Measurements from ENCODE around the gene NLRP1. TPM values are rescaled to one million over a fixed set of nuclear protein-coding genes. Genes with fewer than 3 reads are reported as not detected.

Gene NLRP1
- total RNA-seq, 1 donor from 2014 or later: 33.2 TPM

GRCh38 chr17:5532581-5532980 lies 51.7 kb downstream of the NLRP1 start:
- peaks cover 63% of the 10 kb centered on the region for H3K36me3 ChIP-seq
- TF ChIP-seq, protein P1, sequence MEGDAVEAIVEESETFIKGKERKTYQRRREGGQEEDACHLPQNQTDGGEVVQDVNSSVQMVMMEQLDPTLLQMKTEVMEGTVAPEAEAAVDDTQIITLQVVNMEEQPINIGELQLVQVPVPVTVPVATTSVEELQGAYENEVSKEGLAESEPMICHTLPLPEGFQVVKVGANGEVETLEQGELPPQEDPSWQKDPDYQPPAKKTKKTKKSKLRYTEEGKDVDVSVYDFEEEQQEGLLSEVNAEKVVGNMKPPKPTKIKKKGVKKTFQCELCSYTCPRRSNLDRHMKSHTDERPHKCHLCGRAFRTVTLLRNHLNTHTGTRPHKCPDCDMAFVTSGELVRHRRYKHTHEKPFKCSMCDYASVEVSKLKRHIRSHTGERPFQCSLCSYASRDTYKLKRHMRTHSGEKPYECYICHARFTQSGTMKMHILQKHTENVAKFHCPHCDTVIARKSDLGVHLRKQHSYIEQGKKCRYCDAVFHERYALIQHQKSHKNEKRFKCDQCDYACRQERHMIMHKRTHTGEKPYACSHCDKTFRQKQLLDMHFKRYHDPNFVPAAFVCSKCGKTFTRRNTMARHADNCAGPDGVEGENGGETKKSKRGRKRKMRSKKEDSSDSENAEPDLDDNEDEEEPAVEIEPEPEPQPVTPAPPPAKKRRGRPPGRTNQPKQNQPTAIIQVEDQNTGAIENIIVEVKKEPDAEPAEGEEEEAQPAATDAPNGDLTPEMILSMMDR (IDR thresholded peaks at IDR 0.05): no peak

DNA sequence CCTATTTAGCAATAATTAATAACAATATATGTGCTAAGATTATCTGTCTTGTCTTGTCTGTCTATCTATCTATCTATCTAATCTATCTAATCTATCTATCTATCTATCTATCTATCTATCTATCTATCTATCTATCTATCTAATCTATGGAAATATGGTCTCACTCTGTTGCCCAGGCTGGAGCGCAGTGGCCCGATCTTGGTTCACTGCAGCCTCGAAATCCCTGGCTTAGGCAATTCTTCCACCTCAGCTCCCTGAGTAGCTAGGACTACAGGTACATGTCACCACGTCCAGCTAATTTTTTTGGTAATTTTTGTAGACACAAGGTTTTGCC lies 53.3 kb downstream of the NLRP1 start:
- TF ChIP-seq, protein P1 (IDR thresholded peaks at IDR 0.05): no peak
- intact Hi-C loops (cut with DNase I): no loop called here
- no peak for ATAC-seq
- Histone ChIP-seq H3K9me3 (no peaks in the 10 kb centered on the region), H3K27me3 (no peaks in the 10 kb centered on the region), H3K36me3 (peaks cover 58% of the 10 kb centered on the region), H3K4me3 (no peak overlapping the region), H3K27ac (no peak overlapping the region), H3K4me1 (no peaks in the 10 kb centered on the region)
- peak; percentile 13 for DNase-seq

More at GRCh38 chr17:5532581-5532980, 51.7 kb downstream of the NLRP1 start:
- intact Hi-C loops (cut with DNase I): no loop called here
- ATAC-seq: no peak
- DNase-seq: no peak
- H3K27ac ChIP-seq: no peak overlapping the region
- H3K27me3 ChIP-seq: no peaks in the 10 kb centered on the region
- no peak overlapping the region for H3K4me3 ChIP-seq
- no peaks in the 10 kb centered on the region for H3K9me3 ChIP-seq
- H3K4me1 ChIP-seq: no peaks in the 10 kb centered on the region

DNA sequence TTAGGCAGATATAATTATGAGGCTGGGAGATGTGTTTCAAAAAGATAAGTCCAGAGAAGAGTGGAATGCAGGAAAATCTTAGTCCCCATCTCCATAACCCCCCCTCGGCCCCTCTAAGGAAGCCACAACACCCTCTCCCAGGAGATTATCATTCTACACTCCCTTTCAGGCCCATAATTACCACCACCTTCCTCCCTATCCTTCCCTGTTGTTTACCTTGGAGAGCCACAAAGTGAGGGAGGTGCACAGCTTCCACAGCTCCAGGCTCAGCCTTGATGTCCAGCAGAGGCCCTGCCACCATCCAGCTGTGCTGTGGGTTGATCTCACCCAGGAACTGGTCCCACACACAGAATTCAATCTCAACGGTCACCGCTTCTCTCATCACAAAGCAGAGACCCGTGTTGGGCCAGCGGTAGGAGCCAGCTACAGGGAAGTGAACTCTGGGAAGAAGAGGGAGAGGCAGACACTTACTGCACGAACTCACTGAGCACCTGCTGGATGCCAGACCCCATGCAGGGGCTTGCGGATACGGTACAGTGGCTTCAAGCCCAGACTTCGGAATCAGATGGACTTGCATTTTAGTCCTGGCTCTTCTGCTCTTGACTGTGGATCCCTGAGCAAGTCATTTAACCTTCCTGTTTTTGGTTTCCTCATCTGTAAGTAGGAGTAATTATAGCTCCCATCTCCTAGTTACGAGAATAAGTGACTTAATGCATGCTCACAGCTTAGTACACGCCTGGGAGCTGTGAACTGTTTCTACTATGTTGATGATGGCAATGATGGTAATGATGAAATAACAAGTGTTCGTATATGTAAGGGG lies 53.8 kb downstream of the NLRP1 start:
- H3K27me3 ChIP-seq: no peaks in the 10 kb centered on the region
- peaks cover 61% of the 10 kb centered on the region for H3K36me3 ChIP-seq
- H3K9me3 ChIP-seq: no peaks in the 10 kb centered on the region
- TF ChIP-seq, protein P1 (IDR thresholded peaks at IDR 0.05): no peak
- peak; percentile 35 for DNase-seq
- no peak overlapping the region for H3K4me3 ChIP-seq
- H3K4me1 ChIP-seq: no peaks in the 10 kb centered on the region
- intact Hi-C loops (cut with DNase I): no loop called here
- no peak overlapping the region for H3K27ac ChIP-seq
- no peak for ATAC-seq

- ATAC-seq: no peak
These were observed 56.6 kb downstream of the NLRP1 start for GRCh38 chr17:5527601-5528250.

GRCh38 chr17:5526821-5527598 lies 57.3 kb downstream of the NLRP1 start:
- no peak overlapping the region for H3K27ac ChIP-seq
- H3K4me3 ChIP-seq: no peak overlapping the region
- peaks cover 56% of the 10 kb centered on the region for H3K36me3 ChIP-seq
- ATAC-seq (peak; percentile 19), DNase-seq (peak; percentile 36)
- H3K27me3 ChIP-seq: no peaks in the 10 kb centered on the region
- no peaks in the 10 kb centered on the region for H3K4me1 ChIP-seq
- TF ChIP-seq, protein P1 (IDR thresholded peaks at IDR 0.05): no peak
- no peaks in the 10 kb centered on the region for H3K9me3 ChIP-seq
- intact Hi-C loops (cut with DNase I): no loop called here

More at GRCh38 chr17:5527601-5528250, 56.6 kb downstream of the NLRP1 start:
- no peak overlapping the region for H3K27ac ChIP-seq
- intact Hi-C loops (cut with DNase I): no loop called here
- H3K4me3 ChIP-seq: no peak overlapping the region
- peak; percentile 56 for DNase-seq
- TF ChIP-seq, protein P1 (IDR thresholded peaks at IDR 0.05): no peak
- H3K4me1 ChIP-seq: no peaks in the 10 kb centered on the region
- H3K36me3 ChIP-seq: peaks cover 63% of the 10 kb centered on the region
- H3K9me3 ChIP-seq: no peaks in the 10 kb centered on the region
- H3K27me3 ChIP-seq: no peaks in the 10 kb centered on the region

All from upper lobe of right lung (tissue), 1 donor.